GM21619 (cell line): ENCODE data around the gene GAP43.
"Not testable (repeated sequence)": the region's sequence is repeated elsewhere in the genome, so short reads cannot be mapped to it uniquely, and the experiment has no call there.

Source experiments
- ATAC-seq: cut with Tn5 transposase; IDR thresholded peaks from one replicate; pipeline ENCODE4 v1.9.1; 2021; ENCODE audit not compliant: unreplicated experiment

The GAP43 gene

GRCh38 chr3:115695090-115695489, 71.8 kb downstream of the GAP43 start:
- ATAC-seq: no peak

- ATAC-seq: no peak
Measured at GRCh38 chr3:115697263-115698053, 74.1 kb downstream of the GAP43 start.

- ATAC-seq: no peak
Measured at GRCh38 chr3:115698851-115699591, 75.7 kb downstream of the GAP43 start.

GRCh38 chr3:115699706-115700105, 76.4 kb downstream of the GAP43 start:
- no peak for ATAC-seq

GRCh38 chr3:115702598-115702997, 79.3 kb downstream of the GAP43 start:
- ATAC-seq: no peak

- ATAC-seq: no peak
Measured at GRCh38 chr3:115704661-115705338, 81.5 kb downstream of the GAP43 start.

GRCh38 chr3:115706311-115706829, 83.1 kb downstream of the GAP43 start:
- ATAC-seq: no peak

GRCh38 chr3:115708540-115708939, 85.2 kb downstream of the GAP43 start:
- ATAC-seq: no peak

- no peak for ATAC-seq
Measured at GRCh38 chr3:115709093-115709492, 85.8 kb downstream of the GAP43 start.

- ATAC-seq: no peak
Measured at GRCh38 chr3:115709931-115710330, 86.6 kb downstream of the GAP43 start.

GRCh38 chr3:115710799-115711198, 87.5 kb downstream of the GAP43 start:
- ATAC-seq: no peak

- ATAC-seq: no peak
Measured at GRCh38 chr3:115712871-115713270, 89.6 kb downstream of the GAP43 start.

GRCh38 chr3:115713284-115713683, 90.0 kb downstream of the GAP43 start:
- ATAC-seq: no peak

GRCh38 chr3:115715241-115715745, 92.0 kb downstream of the GAP43 start:
- ATAC-seq: no peak

- ATAC-seq: no peak
Measured at GRCh38 chr3:115720983-115721382, 97.7 kb downstream of the GAP43 start.

- no peak for ATAC-seq
Measured at GRCh38 chr3:115725800-115726199, 102.5 kb downstream of the GAP43 start.

GRCh38 chr3:115727135-115727534, 103.8 kb downstream of the GAP43 start:
- ATAC-seq: no peak

GRCh38 chr3:115728013-115728412, 104.7 kb downstream of the GAP43 start:
- no peak for ATAC-seq

GRCh38 chr3:115736341-115736740, 113.0 kb downstream of the GAP43 start:
- not testable (repeated sequence) for ATAC-seq

- ATAC-seq: no peak
Measured at GRCh38 chr3:115741650-115742049, 118.3 kb downstream of the GAP43 start.

- ATAC-seq: not testable (repeated sequence)
Measured at GRCh38 chr3:115744516-115744915, 121.2 kb downstream of the GAP43 start.
